Mesodermal cell (in vitro differentiated cells): ENCODE results near the gene SH3GL3.

ENCODE experiments used
- H3K27ac ChIP-seq: 2 replicates; pipeline ENCODE4 v1.7.0; 2013; ENCODE audit warnings: mild to moderate bottlenecking, low read depth, low read length, moderate library complexity; ENCODE audit not compliant: severe bottlenecking
- H3K36me3 ChIP-seq: 2 replicates; pipeline ENCODE4 v1.7.1; 2013; ENCODE audit warnings: mild to moderate bottlenecking, low read length, moderate library complexity; ENCODE audit not compliant: control insufficient read depth, insufficient read depth
- H3K4me1 ChIP-seq: one replicate; pipeline ENCODE4 v1.7.1; 2013; ENCODE audit warnings: mild to moderate bottlenecking, low read length; ENCODE audit not compliant: insufficient read depth, control insufficient read depth, poor library complexity, severe bottlenecking
- H3K4me3 ChIP-seq: 2 replicates; pipeline ENCODE4 v1.7.0; 2013; ENCODE audit warnings: low read length, control low read depth, mild to moderate bottlenecking; ENCODE audit not compliant: insufficient read depth, poor library complexity, severe bottlenecking; ENCODE audit errors: extremely low read depth
- H3K9me3 ChIP-seq: 2 replicates; pipeline ENCODE4 v1.7.1; 2013; ENCODE audit warnings: mild to moderate bottlenecking, low read length, moderate library complexity; ENCODE audit not compliant: control insufficient read depth
- WGBS, 2 experiments: methylation state at CpG; one replicate each; pipeline ENCODE4 v1.1.5; 2013; ENCODE audit warnings: missing lambda C conversion rate in 2 of 2; ENCODE audit not compliant: insufficient coverage in 2 of 2; 5-methylcytosine and 5-hydroxymethylcytosine counted together

SH3GL3 gene

GRCh38 chr15:83435202-83435601 lies 11.9 kb upstream of the SH3GL3 start:
- whole genome bisulfite sequencing, 2 experiments, result 85 to 98% methylated on average over 4 to 6 of the region's 8 CpGs
- H3K36me3 ChIP-seq, result no peaks in the 10 kb centered on the region
- H3K4me3 ChIP-seq, result no peak overlapping the region
- H3K4me1 ChIP-seq, result peaks cover 5% of the 10 kb centered on the region
- no peak overlapping the region for H3K27ac ChIP-seq
- H3K9me3 ChIP-seq, result no peaks in the 10 kb centered on the region

GRCh38 chr15:83435782-83436181 lies 11.4 kb upstream of the SH3GL3 start:
- H3K9me3 ChIP-seq, result no peaks in the 10 kb centered on the region
- peaks cover 5% of the 10 kb centered on the region for H3K4me1 ChIP-seq
- no peaks in the 10 kb centered on the region for H3K36me3 ChIP-seq
- 90 to 91% methylated on average over 7 to 8 of the region's 8 CpGs for whole genome bisulfite sequencing, 2 experiments
- H3K4me3 ChIP-seq, result no peak overlapping the region
- H3K27ac ChIP-seq, result no peak overlapping the region

GRCh38 chr15:83436513-83437158 lies 10.5 kb upstream of the SH3GL3 start:
- Histone ChIP-seq H3K4me1 (no peaks in the 10 kb centered on the region), H3K27ac (no peak overlapping the region)
- 14 to 20% methylated on average over 4 to 6 of the region's 6 CpGs for WGBS, 2 experiments

DNA sequence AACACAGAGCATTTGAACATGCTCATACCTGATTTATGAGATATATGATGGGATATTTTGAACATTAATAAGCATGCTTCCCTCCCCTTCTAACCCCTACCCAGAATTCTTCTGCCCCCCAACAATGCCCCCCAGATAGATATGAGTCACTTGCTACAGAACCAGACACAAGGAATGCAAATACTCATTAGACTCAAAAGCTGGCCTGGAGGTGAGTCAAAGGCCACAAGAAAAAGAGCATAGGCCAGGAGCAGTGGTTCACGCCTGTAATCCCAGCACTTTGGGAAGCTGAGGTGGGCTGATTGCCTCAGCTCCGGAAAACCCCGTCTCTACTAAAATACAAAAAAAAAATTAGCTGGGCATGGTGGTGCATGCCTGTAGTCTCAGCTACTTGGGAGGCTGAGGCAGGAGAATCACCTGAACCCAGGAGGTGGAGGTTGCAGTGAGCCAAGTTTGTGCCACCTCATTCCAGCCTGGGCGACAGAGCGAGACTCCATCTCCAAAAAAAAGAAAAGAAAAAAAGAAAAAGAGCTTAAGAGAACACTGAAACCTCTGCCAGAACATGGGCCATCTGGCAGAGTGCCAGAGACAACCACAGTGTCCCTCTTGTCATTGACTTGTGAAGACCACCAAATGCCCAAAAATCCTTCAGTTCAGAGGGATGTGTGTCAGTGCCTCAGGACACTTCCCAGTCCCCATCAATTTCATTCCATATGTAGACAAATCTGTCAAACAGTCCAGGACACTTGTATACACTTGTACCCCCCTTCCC lies 3.9 kb upstream of the SH3GL3 start:
- 88 to 100% methylated on average over 1 to 3 of the region's 5 CpGs for WGBS, 2 experiments
- no peaks in the 10 kb centered on the region for H3K9me3 ChIP-seq
- no peaks in the 10 kb centered on the region for H3K36me3 ChIP-seq
- H3K4me1 ChIP-seq, result no peaks in the 10 kb centered on the region
- H3K27ac ChIP-seq, result no peak overlapping the region
- H3K4me3 ChIP-seq, result no peak overlapping the region

More at GRCh38 chr15:83436513-83437158, 10.5 kb upstream of the SH3GL3 start:
- H3K36me3 ChIP-seq, result no peaks in the 10 kb centered on the region
- H3K9me3 ChIP-seq, result no peaks in the 10 kb centered on the region
- H3K4me3 ChIP-seq, result no peak overlapping the region

DNA sequence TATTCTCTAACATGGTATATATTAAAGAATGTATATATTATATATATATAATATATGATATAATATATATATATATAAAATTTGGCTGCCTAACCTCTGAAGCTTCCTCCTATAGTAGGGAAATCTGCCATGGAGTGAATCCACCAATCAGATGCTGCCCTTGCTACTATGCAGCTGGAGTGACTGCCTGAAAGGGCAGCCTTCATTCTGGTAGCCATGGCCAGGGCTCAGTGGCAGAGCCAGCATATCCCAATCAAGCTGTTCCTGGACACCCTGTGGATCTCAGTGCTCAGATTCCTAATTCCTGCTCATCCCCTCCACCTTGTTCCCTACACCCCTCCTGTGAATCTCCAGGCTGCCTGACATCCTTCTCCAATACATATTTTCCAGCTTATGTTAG lies 2.2 kb upstream of the SH3GL3 start:
- H3K27ac ChIP-seq, result no peak overlapping the region
- H3K4me1 ChIP-seq, result peaks cover 9% of the 10 kb centered on the region
- no peaks in the 10 kb centered on the region for H3K9me3 ChIP-seq
- H3K4me3 ChIP-seq, result no peak overlapping the region
- H3K36me3 ChIP-seq, result no peaks in the 10 kb centered on the region

- Histone ChIP-seq H3K36me3 (no peaks in the 10 kb centered on the region), H3K9me3 (no peaks in the 10 kb centered on the region), H3K4me1 (peaks cover 9% of the 10 kb centered on the region), H3K4me3 (no peak overlapping the region), H3K27ac (no peak overlapping the region)
- WGBS, 2 experiments, result 69 to 78% methylated on average over 3 to 4 of the region's 5 CpGs
These were observed 1.5 kb upstream of the SH3GL3 start for GRCh38 chr15:83445643-83446042.

GRCh38 chr15:83446417-83446816 lies 724 bp upstream of the SH3GL3 start:
- WGBS, 2 experiments, result 84 to 96% methylated on average over 10 to 11 of the region's 14 CpGs
- Histone ChIP-seq H3K4me1 (peaks cover 9% of the 10 kb centered on the region), H3K9me3 (no peaks in the 10 kb centered on the region), H3K27ac (no peak overlapping the region), H3K36me3 (no peaks in the 10 kb centered on the region), H3K4me3 (no peak overlapping the region)

DNA sequence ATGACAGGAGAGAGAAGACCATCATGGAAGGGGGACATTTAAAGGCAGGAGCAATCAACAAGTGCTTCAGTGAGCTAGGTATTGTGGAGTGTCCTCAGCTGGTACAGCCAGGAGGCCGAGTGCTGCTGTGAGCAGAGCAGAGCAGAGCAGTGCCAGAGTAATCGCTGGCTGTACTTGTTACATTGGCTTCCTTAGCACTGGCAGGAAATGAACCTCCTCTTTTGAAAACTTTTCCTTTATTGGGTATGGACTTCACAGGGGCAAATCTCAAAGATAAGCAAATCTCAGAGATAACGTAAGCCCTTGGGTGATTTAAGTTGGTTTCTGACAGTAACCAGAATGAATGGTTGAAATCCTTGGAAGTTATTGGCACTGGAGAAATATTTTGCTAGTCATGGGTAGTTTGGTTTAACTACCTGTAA lies 2.1 kb downstream of the SH3GL3 start:
- Histone ChIP-seq H3K4me3 (no peak overlapping the region), H3K4me1 (peaks cover 9% of the 10 kb centered on the region), H3K36me3 (no peaks in the 10 kb centered on the region), H3K27ac (no peak overlapping the region), H3K9me3 (no peaks in the 10 kb centered on the region)
- WGBS, 2 experiments, result 58 to 71% methylated on average over 3 of the region's 3 CpGs

DNA sequence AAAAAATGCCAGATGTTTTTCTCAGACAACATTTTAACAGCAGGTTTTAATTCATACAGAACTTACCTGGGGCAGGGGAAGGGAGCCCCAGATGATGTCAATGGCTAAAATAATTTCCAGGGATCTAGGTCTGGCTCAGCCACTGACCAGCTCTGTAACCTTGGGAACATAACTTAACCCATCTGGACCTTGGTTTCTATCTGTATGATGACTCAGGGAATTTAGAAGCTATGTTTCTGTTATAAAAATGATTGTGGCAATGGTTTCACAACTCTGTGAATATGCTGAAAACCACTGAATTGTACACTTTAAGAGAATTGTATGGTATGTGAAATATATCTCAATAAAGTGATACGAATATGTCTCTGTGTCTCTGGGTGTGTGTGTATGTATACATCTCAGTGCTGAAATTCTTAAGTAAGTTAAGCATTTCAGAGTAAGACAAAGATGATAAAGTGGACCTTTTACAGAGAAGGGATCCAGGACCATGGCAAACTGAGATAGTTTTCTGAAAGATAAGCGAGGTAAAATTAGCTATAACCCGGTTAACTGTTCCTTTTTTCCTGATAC lies 2.9 kb downstream of the SH3GL3 start:
- Histone ChIP-seq H3K4me3 (no peak overlapping the region), H3K9me3 (no peaks in the 10 kb centered on the region), H3K4me1 (peaks cover 9% of the 10 kb centered on the region), H3K27ac (no peak overlapping the region), H3K36me3 (no peaks in the 10 kb centered on the region)
- 90 to 100% methylated on average over 2 of the region's 3 CpGs for WGBS, 2 experiments

- Histone ChIP-seq H3K4me3 (no peak overlapping the region), H3K27ac (no peak overlapping the region)
- 100% methylated on average over 1 of the region's 1 CpG for WGBS, 2 experiments
These were observed 10.0 kb downstream of the SH3GL3 start for GRCh38 chr15:83457149-83457548.

GRCh38 chr15:83458381-83458780 lies 11.2 kb downstream of the SH3GL3 start:
- 74 to 90% methylated on average over 3 of the region's 3 CpGs for WGBS, 2 experiments
- H3K36me3 ChIP-seq, result no peaks in the 10 kb centered on the region
- H3K27ac ChIP-seq, result no peak overlapping the region
- H3K4me1 ChIP-seq, result no peaks in the 10 kb centered on the region
- H3K9me3 ChIP-seq, result no peaks in the 10 kb centered on the region
- no peak overlapping the region for H3K4me3 ChIP-seq

More at GRCh38 chr15:83457149-83457548, 10.0 kb downstream of the SH3GL3 start:
- Histone ChIP-seq H3K4me1 (no peaks in the 10 kb centered on the region), H3K9me3 (no peaks in the 10 kb centered on the region), H3K36me3 (no peaks in the 10 kb centered on the region)
